Activated B cell treated with CpG ODN at 0.5 μM for 24 hours (primary cell): Measurements from ENCODE around the gene GJA1. TPM values are rescaled to one million over a fixed set of nuclear protein-coding genes. Genes with fewer than 3 reads are reported as not detected.
"Not testable (repeated sequence)": the region's sequence is repeated elsewhere in the genome, so short reads cannot be mapped to it uniquely, and the experiment has no call there.

Experiments
- ATAC-seq: fragments of 200-7000 bp; cut with Tn5 transposase; one replicate; pipeline ENCODE4 v1.10.0; 2021; ENCODE audit warnings: low read depth, mild to moderate bottlenecking, moderate library complexity
- CTCF ChIA-PET: fragments of 350-600 bp; sonication (Branson Sonifier 250); formaldehyde crosslinking; loops from one replicate; lab custom pipeline; 2021; ENCODE audit warnings: antibody characterized with exemption; lab: Charles Lee
- POLR2A ChIA-PET: fragments of 350-600 bp; sonication (Branson Sonifier 250); formaldehyde crosslinking; loops from one replicate; lab custom pipeline; 2021; ENCODE audit warnings: antibody characterized with exemption; lab: Charles Lee
- DNase-seq: peaks from one replicate; pipeline ENCODE4 v3.0.0; 2022
- H3K27ac Mint-ChIP-seq: one replicate; pipeline ENCODE4 v1.8.0; 2020; ENCODE audit warnings: mixed read lengths
- H3K27me3 Mint-ChIP-seq: one replicate; pipeline ENCODE4 v1.8.0; 2021; ENCODE audit warnings: mixed read lengths
- H3K36me3 Mint-ChIP-seq: one replicate; pipeline ENCODE4 v1.8.0; 2021; ENCODE audit warnings: low read depth, mixed read lengths
- H3K4me1 Mint-ChIP-seq: one replicate; pipeline ENCODE4 v1.8.0; 2021; ENCODE audit warnings: mixed read lengths
- H3K4me3 Mint-ChIP-seq: one replicate; pipeline ENCODE4 v1.8.0; 2020; ENCODE audit warnings: mild to moderate bottlenecking, mixed read lengths
- H3K9me3 Mint-ChIP-seq: one replicate; pipeline ENCODE4 v1.8.0; 2020; ENCODE audit warnings: mixed read lengths
- intact Hi-C: fragments of 100-400 bp; cut with micrococcal nuclease; formaldehyde crosslinking; loops from one replicate; pipeline ENCODE4 v1.15.1; 2024
- total RNA-seq: library from RNA; stranded (reverse); gene quantifications from 2 replicates; pipeline ENCODE4 v1.2.3, GENCODE V29; 2022
- TF ChIP-seq, protein P1 (sequence below): fragments of 200-600 bp; IDR thresholded peaks from one replicate; pipeline ENCODE4 v1.8.0; 2022; ENCODE audit warnings: antibody characterized with exemption, mild to moderate bottlenecking

GJA1 gene
- not detected in 2 replicates for total RNA-seq

- Mint-ChIP-seq H3K36me3 (no peaks in the 10 kb centered on the region), H3K27me3 (peaks cover 32% of the 10 kb centered on the region), H3K4me1 (peaks cover 19% of the 10 kb centered on the region), H3K9me3 (no peaks in the 10 kb centered on the region), H3K27ac (no peak within 1 kb of the TSS), H3K4me3 (peak within 1 kb of the TSS; percentile 65)
- TF ChIP-seq, protein P1, sequence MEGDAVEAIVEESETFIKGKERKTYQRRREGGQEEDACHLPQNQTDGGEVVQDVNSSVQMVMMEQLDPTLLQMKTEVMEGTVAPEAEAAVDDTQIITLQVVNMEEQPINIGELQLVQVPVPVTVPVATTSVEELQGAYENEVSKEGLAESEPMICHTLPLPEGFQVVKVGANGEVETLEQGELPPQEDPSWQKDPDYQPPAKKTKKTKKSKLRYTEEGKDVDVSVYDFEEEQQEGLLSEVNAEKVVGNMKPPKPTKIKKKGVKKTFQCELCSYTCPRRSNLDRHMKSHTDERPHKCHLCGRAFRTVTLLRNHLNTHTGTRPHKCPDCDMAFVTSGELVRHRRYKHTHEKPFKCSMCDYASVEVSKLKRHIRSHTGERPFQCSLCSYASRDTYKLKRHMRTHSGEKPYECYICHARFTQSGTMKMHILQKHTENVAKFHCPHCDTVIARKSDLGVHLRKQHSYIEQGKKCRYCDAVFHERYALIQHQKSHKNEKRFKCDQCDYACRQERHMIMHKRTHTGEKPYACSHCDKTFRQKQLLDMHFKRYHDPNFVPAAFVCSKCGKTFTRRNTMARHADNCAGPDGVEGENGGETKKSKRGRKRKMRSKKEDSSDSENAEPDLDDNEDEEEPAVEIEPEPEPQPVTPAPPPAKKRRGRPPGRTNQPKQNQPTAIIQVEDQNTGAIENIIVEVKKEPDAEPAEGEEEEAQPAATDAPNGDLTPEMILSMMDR = no peak
- DNase-seq = no peak
- intact Hi-C loops = no loop called here
- ATAC-seq = no peak
- ChIA-PET CTCF (no interaction called here), POLR2A (no interaction called here)
Measured at GRCh38 chr6:121435444-121436069, at the start of gene GJA1. TSS of gene GJA1 (plus strand) at chr6:121435646. CDS start at chr6:121446848, 11,202 bp downstream.

GRCh38 chr6:121386551-121386950, 48.9 kb upstream of the GJA1 start:
- DNase-seq, POLR2A ChIA-PET, H3K4me1 Mint-ChIP-seq, H3K9me3 Mint-ChIP-seq, ATAC-seq, H3K27me3 Mint-ChIP-seq, H3K36me3 Mint-ChIP-seq, CTCF ChIA-PET, H3K4me3 Mint-ChIP-seq, H3K27ac Mint-ChIP-seq, intact Hi-C loops: not testable (repeated sequence)

DNA sequence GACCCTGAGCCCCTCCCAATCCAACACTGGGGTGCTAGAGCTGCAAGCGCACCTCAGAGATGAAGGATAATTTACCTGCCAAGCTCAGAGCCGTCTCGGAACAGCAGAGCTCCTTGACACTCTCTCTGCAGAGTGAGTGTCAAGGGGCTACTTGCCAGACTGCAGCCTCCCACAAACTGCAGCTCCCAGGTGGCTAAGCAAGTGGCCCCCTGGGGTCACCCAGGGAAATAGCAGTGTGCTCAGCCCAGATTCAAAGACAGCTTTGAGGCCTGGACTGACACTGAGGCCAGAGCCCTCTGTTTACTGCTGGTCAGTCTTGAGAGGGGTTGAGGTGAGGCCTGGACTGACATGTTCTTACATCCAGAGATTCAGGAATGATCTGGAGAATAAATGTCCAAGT, 46.0 kb upstream of the GJA1 start:
- TF ChIP-seq, protein P1 = no peak
- no peaks in the 10 kb centered on the region for H3K27me3 Mint-ChIP-seq

GRCh38 chr6:121393731-121394505, 41.5 kb upstream of the GJA1 start:
- ATAC-seq (no peak), DNase-seq (no peak)
- Mint-ChIP-seq H3K27me3 (no peaks in the 10 kb centered on the region), H3K4me3 (no peak overlapping the region), H3K9me3 (no peaks in the 10 kb centered on the region), H3K27ac (no peak overlapping the region), H3K4me1 (no peaks in the 10 kb centered on the region), H3K36me3 (no peaks in the 10 kb centered on the region)
- ChIA-PET CTCF (no interaction called here), POLR2A (no interaction called here)
- intact Hi-C loops = no loop called here
- TF ChIP-seq, protein P1 = no peak

More for the DNA sequence above, 46.0 kb upstream of the GJA1 start:
- ATAC-seq (no peak), DNase-seq (no peak)
- no peaks in the 10 kb centered on the region for H3K9me3 Mint-ChIP-seq
- intact Hi-C loops = no loop called here
- H3K27ac Mint-ChIP-seq = no peak overlapping the region
- H3K36me3 Mint-ChIP-seq = no peaks in the 10 kb centered on the region
- ChIA-PET CTCF (no interaction called here), POLR2A (no interaction called here)
- no peak overlapping the region for H3K4me3 Mint-ChIP-seq
- no peaks in the 10 kb centered on the region for H3K4me1 Mint-ChIP-seq

GRCh38 chr6:121395736-121396135, 39.7 kb upstream of the GJA1 start:
- H3K36me3 Mint-ChIP-seq = no peaks in the 10 kb centered on the region
- ATAC-seq = no peak
- H3K27ac Mint-ChIP-seq = no peak overlapping the region
- no peaks in the 10 kb centered on the region for H3K9me3 Mint-ChIP-seq
- intact Hi-C loops = no loop called here
- no peak for DNase-seq
- no peaks in the 10 kb centered on the region for H3K4me1 Mint-ChIP-seq
- TF ChIP-seq, protein P1 = no peak
- H3K4me3 Mint-ChIP-seq = no peak overlapping the region
- no peaks in the 10 kb centered on the region for H3K27me3 Mint-ChIP-seq
- CTCF ChIA-PET = no interaction called here
- POLR2A ChIA-PET = no interaction called here

GRCh38 chr6:121397188-121397587, 38.3 kb upstream of the GJA1 start:
- H3K4me3 Mint-ChIP-seq, H3K9me3 Mint-ChIP-seq, H3K4me1 Mint-ChIP-seq, POLR2A ChIA-PET, H3K27me3 Mint-ChIP-seq, CTCF ChIA-PET, H3K36me3 Mint-ChIP-seq, intact Hi-C loops, ATAC-seq, DNase-seq, H3K27ac Mint-ChIP-seq: not testable (repeated sequence)
